Measurements from ENCODE around the gene EXOC6B. TPM values are rescaled to one million over a fixed set of nuclear protein-coding genes. Genes with fewer than 3 reads are reported as not detected.

EXOC6B gene
- total and polyA plus RNA-seq, 10 of the 15 experiments (the other 5 are each of a cell fraction or from before 2014, with no cell fraction given): 0.23 to 2.2 (median 1.2) TPM

GRCh38 chr2:72794572-72794971 lies 31.3 kb downstream of the EXOC6B start (continued):
- no peak for TF ChIP-seq ZBTB40 (IDR thresholded peaks at IDR 0.05; ENCODE audit: borderline replicate concordance)

- H4K20me1 ChIP-seq (ENCODE audit: control insufficient read depth, insufficient read depth): no peaks in the 10 kb centered on the region
- ChIA-PET RAD21 (ENCODE audit: unreplicated experiment) (no interaction called here), POLR2A (interaction anchor here (0.6 kb wide), 1 partner anchor 11 kb away, joined by 3 read pairs; no protein-coding TSS in a partner anchor), SMC1A (ENCODE audit: uncharacterized antibody, unreplicated experiment) (interaction anchor here (0.7 kb wide), 1 partner anchor 23 kb away, joined by 3 read pairs; no protein-coding TSS in a partner anchor), CTCF (interaction anchor here (1.0 to 1.6 kb wide), 4 partner anchors 36 to 179 kb away, joined by 3 to 4 read pairs (median 3); no protein-coding TSS in a partner anchor)
- no peak overlapping the region for H3K9ac ChIP-seq (ENCODE audit: control insufficient read depth, insufficient read depth, low read length)
- in situ Hi-C loops (cut with MboI): no loop called here
- no peaks in the 10 kb centered on the region for H3K36me3 ChIP-seq (ENCODE audit: control insufficient read depth in 2 of 2, insufficient read depth in 2 of 2, low read length in 1 of 2)
- no peak overlapping the region for H2AFZ ChIP-seq (ENCODE audit: control insufficient read depth, low read depth, low read length)
- H3K4me2 ChIP-seq (ENCODE audit: control insufficient read depth, insufficient read depth): no peak overlapping the region
- no peaks in the 10 kb centered on the region for H3K27me3 ChIP-seq (replicated peaks in 1 of 2; ENCODE audit: control insufficient read depth in 2 of 2, insufficient read depth in 2 of 2, low read length in 1 of 2)
- no TSS peak for BruUV-seq (replicated peaks)
- ATAC-seq (no peak), FAIRE-seq (no peak), DNase-seq (ENCODE audit: low read depth, low spot score) (no peak)
- 38% methylated on average over 3 of the region's 3 CpGs for WGBS (ENCODE audit: insufficient coverage, insufficient replicate concordance, low lambda C conversion rate, missing lambda C conversion rate)
- H3K4me3 ChIP-seq: no peak overlapping the region
- H3K9me3 ChIP-seq (replicated peaks; ENCODE audit: control insufficient read depth, insufficient read depth, low read length): no peaks in the 10 kb centered on the region
- no peak overlapping the region for H3K27ac ChIP-seq (ENCODE audit: control insufficient read depth, insufficient read depth)
- intact Hi-C loops (cut with micrococcal nuclease; ENCODE audit: unreplicated experiment): no loop called here
- H3K4me1 ChIP-seq (ENCODE audit: control insufficient read depth, insufficient read depth, low read length): no peaks in the 10 kb centered on the region
- no peaks in the 10 kb centered on the region for H3K79me2 ChIP-seq (ENCODE audit: control insufficient read depth, insufficient read depth, low read length)
- TF ChIP-seq POLR2AphosphoS5 (IDR thresholded peaks at IDR 0.05; ENCODE audit: low read length) (no peak), SREBF2 (IDR thresholded peaks at IDR 0.05; ENCODE audit: low read length) (no peak), MXI1 (IDR thresholded peaks at IDR 0.05; ENCODE audit: low read depth, low read length) (no peak), CTCF (IDR thresholded peaks at IDR 0.05 in 2 of 3, conservative IDR thresholded peaks at IDR 0.05 in 1 of 3; ENCODE audit: control insufficient read depth in 2 of 3, extremely low read depth in 1 of 3, insufficient read depth in 1 of 3, low read depth in 3 of 3, low read length in 3 of 3) (no peak), ASH2L (IDR thresholded peaks at IDR 0.05; ENCODE audit: borderline replicate concordance, low read depth) (no peak), RUNX3 (IDR thresholded peaks at IDR 0.05; ENCODE audit: low read length) (no peak), PBX3 (IDR thresholded peaks at IDR 0.05; ENCODE audit: insufficient replicate concordance, low read depth, low read length) (no peak), PKNOX1 (IDR thresholded peaks at IDR 0.05) (no peak), SRF (IDR thresholded peaks at IDR 0.05; ENCODE audit: low read depth in 2 of 2, low read length in 2 of 2) (no peak), RFX5 (IDR thresholded peaks at IDR 0.05; ENCODE audit: low read depth, low read length) (no peak)
Measured at GRCh38 chr2:72793798-72794440, 31.9 kb downstream of the EXOC6B start.

Data from GM12878 (cell line).